ENCODE measurements around the gene ANKS4B.
"Not testable (repeated sequence)": the region's sequence is repeated elsewhere in the genome, so short reads cannot be mapped to it uniquely, and the experiment has no call there.

The ANKS4B gene

GRCh38 chr16:21260870-21261791 lies 27.6 kb downstream of the ANKS4B start:
- in situ Hi-C loops (cut with MboI; ENCODE audit: low sequenced_read_pairs) = no loop called here

- in situ Hi-C loops (cut with MboI; ENCODE audit: low sequenced_read_pairs) = no loop called here
Measured at GRCh38 chr16:21262779-21263639, 29.5 kb downstream of the ANKS4B start.

- in situ Hi-C loops (cut with MboI; ENCODE audit: low sequenced_read_pairs) = no loop called here
Measured at GRCh38 chr16:21263640-21264570, 30.4 kb downstream of the ANKS4B start.

GRCh38 chr16:21264571-21265036 lies 31.1 kb downstream of the ANKS4B start:
- in situ Hi-C loops (cut with MboI; ENCODE audit: low sequenced_read_pairs) = no loop called here

GRCh38 chr16:21265104-21265837 lies 31.8 kb downstream of the ANKS4B start:
- in situ Hi-C loops (cut with MboI; ENCODE audit: low sequenced_read_pairs) = no loop called here

GRCh38 chr16:21267298-21267697 lies 33.8 kb downstream of the ANKS4B start:
- in situ Hi-C loops (cut with MboI; ENCODE audit: low sequenced_read_pairs) = no loop called here

GRCh38 chr16:21268236-21268635 lies 34.7 kb downstream of the ANKS4B start:
- in situ Hi-C loops (cut with MboI; ENCODE audit: low sequenced_read_pairs) = no loop called here

GRCh38 chr16:21272253-21272652 lies 38.8 kb downstream of the ANKS4B start:
- in situ Hi-C loops (cut with MboI; ENCODE audit: low sequenced_read_pairs) = no loop called here

GRCh38 chr16:21272763-21273162 lies 39.3 kb downstream of the ANKS4B start:
- in situ Hi-C loops (cut with MboI; ENCODE audit: low sequenced_read_pairs) = not testable (repeated sequence)

GRCh38 chr16:21274172-21274726 lies 40.8 kb downstream of the ANKS4B start:
- in situ Hi-C loops (cut with MboI; ENCODE audit: low sequenced_read_pairs) = no loop called here

- in situ Hi-C loops (cut with MboI; ENCODE audit: low sequenced_read_pairs) = no loop called here
Measured at GRCh38 chr16:21275529-21275928, 42.0 kb downstream of the ANKS4B start.

GRCh38 chr16:21276090-21276489 lies 42.6 kb downstream of the ANKS4B start:
- in situ Hi-C loops (cut with MboI; ENCODE audit: low sequenced_read_pairs) = no loop called here

- in situ Hi-C loops (cut with MboI; ENCODE audit: low sequenced_read_pairs) = no loop called here
Measured at GRCh38 chr16:21277045-21277926, 43.8 kb downstream of the ANKS4B start.

GRCh38 chr16:21277927-21278706 lies 44.6 kb downstream of the ANKS4B start, which contains the start of gene CRYM:
Gene CRYM, minus strand, starts transcription at chr16:21278290. Its CDS starts 39 bp downstream, at chr16:21278251.
- in situ Hi-C loops (cut with MboI; ENCODE audit: low sequenced_read_pairs) = no loop called here

- in situ Hi-C loops (cut with MboI; ENCODE audit: low sequenced_read_pairs) = no loop called here
Measured at GRCh38 chr16:21279501-21279900, 46.0 kb downstream of the ANKS4B start.

GRCh38 chr16:21281698-21282389 lies 48.3 kb downstream of the ANKS4B start:
- in situ Hi-C loops (cut with MboI; ENCODE audit: low sequenced_read_pairs) = no loop called here

All from HL-60/S4 treated with retinoic acid at 250 ng/mL for 4 days and 3 days (cell line).